ENCODE measurements around the gene NAALADL1.
"Not testable (repeated sequence)": the region's sequence is repeated elsewhere in the genome, so short reads cannot be mapped to it uniquely, and the experiment has no call there.

NAALADL1 gene

GRCh38 chr11:65013130-65013887 is 45.0 kb downstream of the NAALADL1 start:
- DNase-seq (ENCODE audit: low spot score) = peak; percentile 94

DNA sequence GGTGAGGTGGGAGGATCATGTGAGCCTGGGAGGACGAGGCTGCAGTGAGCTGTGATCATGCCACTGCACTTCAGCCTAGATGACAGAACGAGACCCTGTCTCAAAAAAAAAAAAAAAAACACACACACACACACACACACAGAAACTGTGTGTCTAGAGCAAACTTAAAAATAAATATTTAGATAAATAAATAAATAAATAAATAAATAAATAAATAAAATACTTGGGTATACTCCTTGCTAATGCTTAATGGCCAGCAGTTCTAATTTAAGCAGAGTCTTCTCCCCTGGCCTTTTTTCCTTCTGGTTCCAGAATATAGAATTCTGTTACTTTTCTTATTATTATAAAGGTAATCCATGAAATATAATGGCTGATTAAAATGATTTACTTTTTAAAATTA is 49.5 kb downstream of the NAALADL1 start:
- no peak for DNase-seq (ENCODE audit: low spot score)

DNA sequence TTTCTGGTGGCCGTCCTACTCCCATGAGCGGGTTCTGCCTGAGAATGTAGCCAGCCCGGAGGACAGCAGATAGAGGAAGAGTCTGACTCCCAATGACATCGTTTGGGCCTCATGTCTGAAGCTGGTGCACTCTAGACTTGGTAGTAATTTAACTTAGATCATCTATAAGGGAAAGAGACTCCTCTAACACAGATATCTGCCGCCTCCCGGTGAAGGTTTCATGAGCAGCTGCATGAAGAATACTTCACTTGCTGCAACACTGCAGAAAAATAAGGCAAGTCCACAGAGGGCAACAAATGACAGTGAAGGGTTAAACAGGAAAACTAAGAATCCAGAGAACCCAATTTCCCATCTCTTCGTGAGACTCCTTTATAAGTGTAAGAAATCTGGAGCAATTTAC is 50.3 kb downstream of the NAALADL1 start:
- no peak for DNase-seq (ENCODE audit: low spot score)

- DNase-seq (ENCODE audit: low spot score) = not testable (repeated sequence)
Measured at GRCh38 chr11:65003968-65004367, 54.4 kb downstream of the NAALADL1 start.

- DNase-seq (ENCODE audit: low spot score) = peak; percentile 51
Measured at GRCh38 chr11:65003282-65003681, 55.1 kb downstream of the NAALADL1 start.

DNA sequence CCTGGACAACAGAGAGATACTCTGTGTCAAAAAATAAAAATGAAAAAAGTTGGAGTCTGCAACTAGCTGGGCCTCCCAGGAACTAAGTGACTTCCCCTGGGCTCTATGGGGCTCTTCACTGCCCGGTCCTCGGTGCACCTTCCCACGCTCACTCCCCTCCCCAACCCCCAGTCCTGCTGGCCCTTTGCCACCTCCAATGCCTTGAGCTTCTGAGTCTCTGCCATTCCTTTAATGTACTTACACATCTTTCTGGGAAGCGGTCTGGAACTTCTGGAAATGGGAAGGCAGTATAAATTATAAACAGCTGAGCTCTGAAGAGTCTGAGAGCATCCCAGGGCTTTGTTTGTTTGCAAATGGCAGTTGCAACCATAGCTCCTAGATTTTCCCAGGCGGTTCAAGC is 55.6 kb downstream of the NAALADL1 start:
- no peak for DNase-seq (ENCODE audit: low spot score)

GRCh38 chr11:64999478-64999877 is 58.9 kb downstream of the NAALADL1 start:
- no peak for DNase-seq (ENCODE audit: low spot score)

GRCh38 chr11:64998690-64999431 is 59.5 kb downstream of the NAALADL1 start:
- DNase-seq (ENCODE audit: low spot score) = no peak

DNA sequence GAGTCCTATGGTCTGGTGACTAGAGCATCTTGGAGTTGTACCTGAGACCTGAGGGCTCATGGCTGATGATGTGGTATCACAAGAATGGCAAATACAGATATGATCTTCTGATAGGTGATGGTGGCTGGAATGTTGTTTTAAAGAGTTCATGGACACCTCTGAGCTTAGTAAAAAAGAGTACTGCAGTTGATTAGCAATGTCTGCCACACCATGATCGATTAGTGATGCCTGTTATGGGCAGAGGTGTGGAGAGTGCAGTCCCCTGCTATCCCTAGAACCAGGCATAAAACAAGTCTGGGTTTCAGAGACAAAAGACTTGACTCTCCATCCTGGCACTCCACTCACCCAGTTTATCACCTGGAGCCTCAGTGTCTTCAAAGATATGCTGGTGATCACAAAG is 60.2 kb downstream of the NAALADL1 start:
- DNase-seq (ENCODE audit: low spot score) = no peak

GRCh38 chr11:64996710-64997380 is 61.5 kb downstream of the NAALADL1 start, which contains the start of gene BATF2:
BATF2 (minus strand) TSS chr11:64996971; CDS start chr11:64996914, 57 bp downstream.
- peak; percentile 89 for DNase-seq (ENCODE audit: low spot score)

DNA sequence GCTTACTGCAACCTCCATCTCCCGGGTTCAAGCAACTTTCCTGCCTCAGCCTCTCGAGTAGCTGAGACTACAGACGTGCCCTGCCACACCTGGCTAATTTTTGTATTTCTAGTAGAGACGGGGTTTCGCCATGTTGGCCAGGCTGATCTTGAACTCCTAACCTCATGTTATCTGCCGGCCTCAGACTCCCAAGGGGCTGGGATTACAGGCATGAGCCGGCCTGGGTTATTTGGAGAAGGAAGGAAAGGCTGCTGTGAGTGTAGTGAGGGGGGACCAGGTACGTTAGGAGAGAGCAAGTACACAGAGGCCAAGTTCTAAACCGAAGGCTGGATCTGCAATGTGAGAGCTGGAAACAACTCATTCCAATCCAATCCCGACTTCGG is 62.0 kb downstream of the NAALADL1 start:
- DNase-seq (ENCODE audit: low spot score) = peak; percentile 15

Measured in AG08395 (cell line).